Stimulated activated naive CD8-positive, alpha-beta T cell treated with anti-CD3 and anti-CD28 coated beads, Interleukin-15, Interleukin-2, amounts not matched to agents 100 ng/mL and 50 ng/mL, for 24 hours (primary cell): ENCODE data around the gene BOK.
A peak's percentile ranks its signal among the peaks of the same experiment; 100 is the strongest.
"Not testable (repeated sequence)": the region's sequence is repeated elsewhere in the genome, so short reads cannot be mapped to it uniquely, and the experiment has no call there.

Source experiments
- H3K27ac Mint-ChIP-seq: one replicate; pipeline ENCODE4 v1.8.0; 2021; ENCODE audit warnings: mild to moderate bottlenecking, mixed read lengths
- H3K27me3 Mint-ChIP-seq: one replicate; pipeline ENCODE4 v1.8.0; 2021; ENCODE audit warnings: mixed read lengths
- H3K36me3 Mint-ChIP-seq: one replicate; pipeline ENCODE4 v1.8.0; 2021; ENCODE audit warnings: low read depth, mixed read lengths
- H3K4me1 Mint-ChIP-seq: one replicate; pipeline ENCODE4 v1.8.0; 2021; ENCODE audit warnings: low read depth, mixed read lengths
- H3K4me3 Mint-ChIP-seq: one replicate; pipeline ENCODE4 v1.8.0; 2021; ENCODE audit warnings: mild to moderate bottlenecking, mixed read lengths
- H3K9me3 Mint-ChIP-seq: one replicate; pipeline ENCODE4 v1.8.0; 2021; ENCODE audit warnings: mixed read lengths

BOK gene

GRCh38 chr2:241590496-241591455, 32.2 kb downstream of the BOK start:
- H3K9me3 Mint-ChIP-seq = peaks cover 19% of the 10 kb centered on the region
- H3K36me3 Mint-ChIP-seq = peaks cover 16% of the 10 kb centered on the region
- not testable (repeated sequence) for H3K4me3 Mint-ChIP-seq, H3K27ac Mint-ChIP-seq, H3K4me1 Mint-ChIP-seq, H3K27me3 Mint-ChIP-seq

- Mint-ChIP-seq H3K4me3 (no peak overlapping the region), H3K27me3 (no peaks in the 10 kb centered on the region), H3K27ac (no peak overlapping the region), H3K36me3 (peaks cover 21% of the 10 kb centered on the region), H3K4me1 (no peaks in the 10 kb centered on the region), H3K9me3 (peaks cover 10% of the 10 kb centered on the region)
Measured at GRCh38 chr2:241592126-241592845, 33.7 kb downstream of the BOK start.

- H3K4me3 Mint-ChIP-seq = no peak overlapping the region
- H3K36me3 Mint-ChIP-seq = peaks cover 31% of the 10 kb centered on the region
- no peaks in the 10 kb centered on the region for H3K27me3 Mint-ChIP-seq
- H3K9me3 Mint-ChIP-seq = peaks cover 3% of the 10 kb centered on the region
- no peak overlapping the region for H3K27ac Mint-ChIP-seq
- H3K4me1 Mint-ChIP-seq = no peaks in the 10 kb centered on the region
Measured at GRCh38 chr2:241593271-241593670, 34.7 kb downstream of the BOK start.

- Mint-ChIP-seq H3K27me3 (no peaks in the 10 kb centered on the region), H3K36me3 (peaks cover 46% of the 10 kb centered on the region), H3K4me1 (no peaks in the 10 kb centered on the region), H3K9me3 (no peaks in the 10 kb centered on the region), H3K27ac (no peak overlapping the region), H3K4me3 (no peak overlapping the region)
Measured at GRCh38 chr2:241595600-241596140, 37.1 kb downstream of the BOK start.

- Mint-ChIP-seq H3K27ac (no peak overlapping the region), H3K4me3 (no peak overlapping the region), H3K36me3 (peaks cover 58% of the 10 kb centered on the region), H3K27me3 (no peaks in the 10 kb centered on the region), H3K9me3 (no peaks in the 10 kb centered on the region), H3K4me1 (no peaks in the 10 kb centered on the region)
Measured at GRCh38 chr2:241597561-241597960, 39.0 kb downstream of the BOK start.

GRCh38 chr2:241598061-241598460, 39.5 kb downstream of the BOK start:
- no peak overlapping the region for H3K4me3 Mint-ChIP-seq
- no peaks in the 10 kb centered on the region for H3K4me1 Mint-ChIP-seq
- H3K27me3 Mint-ChIP-seq = no peaks in the 10 kb centered on the region
- H3K36me3 Mint-ChIP-seq = peaks cover 58% of the 10 kb centered on the region
- H3K27ac Mint-ChIP-seq = no peak overlapping the region
- H3K9me3 Mint-ChIP-seq = no peaks in the 10 kb centered on the region

- no peaks in the 10 kb centered on the region for H3K9me3 Mint-ChIP-seq
- peaks cover 60% of the 10 kb centered on the region for H3K36me3 Mint-ChIP-seq
- H3K27me3 Mint-ChIP-seq = no peaks in the 10 kb centered on the region
- H3K27ac Mint-ChIP-seq = peak overlapping the region; percentile 6
- no peaks in the 10 kb centered on the region for H3K4me1 Mint-ChIP-seq
- no peak overlapping the region for H3K4me3 Mint-ChIP-seq
Measured at GRCh38 chr2:241598487-241598886, 39.9 kb downstream of the BOK start.

- H3K27ac Mint-ChIP-seq = no peak overlapping the region
Measured at GRCh38 chr2:241599615-241600014, 41.1 kb downstream of the BOK start.

GRCh38 chr2:241601841-241602240, 43.3 kb downstream of the BOK start:
- H3K27ac Mint-ChIP-seq = no peak overlapping the region
- H3K27me3 Mint-ChIP-seq = no peaks in the 10 kb centered on the region
- H3K4me3 Mint-ChIP-seq = no peak overlapping the region

More at GRCh38 chr2:241599615-241600014, 41.1 kb downstream of the BOK start:
- no peaks in the 10 kb centered on the region for H3K27me3 Mint-ChIP-seq
- H3K4me1 Mint-ChIP-seq = no peaks in the 10 kb centered on the region
- H3K4me3 Mint-ChIP-seq = no peak overlapping the region
- H3K9me3 Mint-ChIP-seq = no peaks in the 10 kb centered on the region
- H3K36me3 Mint-ChIP-seq = peaks cover 53% of the 10 kb centered on the region

GRCh38 chr2:241602720-241603119, 44.2 kb downstream of the BOK start:
- Mint-ChIP-seq H3K27me3 (no peaks in the 10 kb centered on the region), H3K9me3 (no peaks in the 10 kb centered on the region), H3K27ac (no peak overlapping the region), H3K4me3 (no peak overlapping the region), H3K36me3 (peaks cover 43% of the 10 kb centered on the region), H3K4me1 (no peaks in the 10 kb centered on the region)

More at GRCh38 chr2:241601841-241602240, 43.3 kb downstream of the BOK start:
- H3K9me3 Mint-ChIP-seq = no peaks in the 10 kb centered on the region
- H3K36me3 Mint-ChIP-seq = peaks cover 50% of the 10 kb centered on the region
- H3K4me1 Mint-ChIP-seq = no peaks in the 10 kb centered on the region

- Mint-ChIP-seq H3K4me3 (no peak overlapping the region), H3K27ac (no peak overlapping the region), H3K4me1 (peaks cover 4% of the 10 kb centered on the region)
Measured at GRCh38 chr2:241603686-241604085, 45.1 kb downstream of the BOK start.

GRCh38 chr2:241606186-241606585, 47.6 kb downstream of the BOK start:
- Mint-ChIP-seq H3K27ac (no peak overlapping the region), H3K36me3 (peaks cover 24% of the 10 kb centered on the region), H3K27me3 (no peaks in the 10 kb centered on the region), H3K4me3 (no peak overlapping the region), H3K9me3 (no peaks in the 10 kb centered on the region), H3K4me1 (peaks cover 21% of the 10 kb centered on the region)

More at GRCh38 chr2:241603686-241604085, 45.1 kb downstream of the BOK start:
- no peaks in the 10 kb centered on the region for H3K9me3 Mint-ChIP-seq
- peaks cover 38% of the 10 kb centered on the region for H3K36me3 Mint-ChIP-seq
- H3K27me3 Mint-ChIP-seq = no peaks in the 10 kb centered on the region

GRCh38 chr2:241607162-241607885, 48.8 kb downstream of the BOK start:
- Mint-ChIP-seq H3K4me1 (peaks cover 21% of the 10 kb centered on the region), H3K27ac (no peak overlapping the region), H3K27me3 (no peaks in the 10 kb centered on the region), H3K36me3 (peaks cover 15% of the 10 kb centered on the region), H3K9me3 (no peaks in the 10 kb centered on the region), H3K4me3 (no peak overlapping the region)

GRCh38 chr2:241608881-241609280, 50.3 kb downstream of the BOK start:
- Mint-ChIP-seq H3K9me3 (no peaks in the 10 kb centered on the region), H3K4me3 (peak overlapping the region; percentile 70)

More at GRCh38 chr2:241608881-241609280, 50.3 kb downstream of the BOK start:
- H3K27ac Mint-ChIP-seq = peak overlapping the region; percentile 66
- H3K36me3 Mint-ChIP-seq = peaks cover 9% of the 10 kb centered on the region
- H3K27me3 Mint-ChIP-seq = no peaks in the 10 kb centered on the region
- peaks cover 21% of the 10 kb centered on the region for H3K4me1 Mint-ChIP-seq
